ENCODE results near the gene CSNK1G3.

Gene CSNK1G3

GRCh38 chr5:123585871-123586270 is 73.9 kb downstream of the CSNK1G3 start:
- no peak for DNase-seq (ENCODE audit: low spot score)
- H3K9me3 ChIP-seq (ENCODE audit: severe bottlenecking) = no peaks in the 10 kb centered on the region
- H3K27me3 ChIP-seq (ENCODE audit: insufficient read depth, poor library complexity, severe bottlenecking) = no peaks in the 10 kb centered on the region
- no peak overlapping the region for H3K4me3 ChIP-seq (ENCODE audit: severe bottlenecking)
- no peak for TF ChIP-seq CTCF (IDR thresholded peaks at IDR 0.05; ENCODE audit: poor library complexity, severe bottlenecking)
- no peak overlapping the region for H3K27ac ChIP-seq (ENCODE audit: poor library complexity, severe bottlenecking)
- H3K36me3 ChIP-seq (ENCODE audit: low read depth) = peaks cover 52% of the 10 kb centered on the region
- ATAC-seq (ENCODE audit: low read depth) = no peak
- peaks cover 6% of the 10 kb centered on the region for H3K4me1 ChIP-seq (ENCODE audit: insufficient read depth, poor library complexity, severe bottlenecking)

GRCh38 chr5:123594434-123594833 is 82.5 kb downstream of the CSNK1G3 start:
- Histone ChIP-seq H3K27me3 (ENCODE audit: insufficient read depth, poor library complexity, severe bottlenecking) (no peaks in the 10 kb centered on the region), H3K4me3 (ENCODE audit: severe bottlenecking) (no peak overlapping the region), H3K27ac (ENCODE audit: poor library complexity, severe bottlenecking) (no peak overlapping the region), H3K36me3 (ENCODE audit: low read depth) (peaks cover 82% of the 10 kb centered on the region), H3K9me3 (ENCODE audit: severe bottlenecking) (no peaks in the 10 kb centered on the region), H3K4me1 (ENCODE audit: insufficient read depth, poor library complexity, severe bottlenecking) (no peaks in the 10 kb centered on the region)
- DNase-seq (ENCODE audit: low spot score) (no peak), ATAC-seq (ENCODE audit: low read depth) (no peak)
- no peak for TF ChIP-seq CTCF (IDR thresholded peaks at IDR 0.05; ENCODE audit: poor library complexity, severe bottlenecking)

GRCh38 chr5:123597018-123597417 is 85.0 kb downstream of the CSNK1G3 start:
- no peak for TF ChIP-seq CTCF (IDR thresholded peaks at IDR 0.05; ENCODE audit: poor library complexity, severe bottlenecking)
- Histone ChIP-seq H3K4me1 (ENCODE audit: insufficient read depth, poor library complexity, severe bottlenecking) (no peaks in the 10 kb centered on the region), H3K27me3 (ENCODE audit: insufficient read depth, poor library complexity, severe bottlenecking) (no peaks in the 10 kb centered on the region), H3K9me3 (ENCODE audit: severe bottlenecking) (no peaks in the 10 kb centered on the region), H3K27ac (ENCODE audit: poor library complexity, severe bottlenecking) (no peak overlapping the region), H3K36me3 (ENCODE audit: low read depth) (peaks cover 56% of the 10 kb centered on the region), H3K4me3 (ENCODE audit: severe bottlenecking) (no peak overlapping the region)
- no peak for DNase-seq (ENCODE audit: low spot score)
- ATAC-seq (ENCODE audit: low read depth) = no peak

- DNase-seq (ENCODE audit: low spot score) (no peak), ATAC-seq (ENCODE audit: low read depth) (no peak)
- H3K36me3 ChIP-seq (ENCODE audit: low read depth) = peaks cover 45% of the 10 kb centered on the region
- H3K27me3 ChIP-seq (ENCODE audit: insufficient read depth, poor library complexity, severe bottlenecking) = no peaks in the 10 kb centered on the region
- H3K9me3 ChIP-seq (ENCODE audit: severe bottlenecking) = no peaks in the 10 kb centered on the region
- H3K4me1 ChIP-seq (ENCODE audit: insufficient read depth, poor library complexity, severe bottlenecking) = no peaks in the 10 kb centered on the region
- no peak overlapping the region for H3K27ac ChIP-seq (ENCODE audit: poor library complexity, severe bottlenecking)
- no peak overlapping the region for H3K4me3 ChIP-seq (ENCODE audit: severe bottlenecking)
- no peak for TF ChIP-seq CTCF (IDR thresholded peaks at IDR 0.05; ENCODE audit: poor library complexity, severe bottlenecking)
Observed at GRCh38 chr5:123598028-123598689, 86.2 kb downstream of the CSNK1G3 start.

GRCh38 chr5:123599171-123599570 is 87.2 kb downstream of the CSNK1G3 start:
- Histone ChIP-seq H3K9me3 (ENCODE audit: severe bottlenecking) (no peaks in the 10 kb centered on the region), H3K27ac (ENCODE audit: poor library complexity, severe bottlenecking) (no peak overlapping the region), H3K4me3 (ENCODE audit: severe bottlenecking) (no peak overlapping the region), H3K27me3 (ENCODE audit: insufficient read depth, poor library complexity, severe bottlenecking) (no peaks in the 10 kb centered on the region), H3K36me3 (ENCODE audit: low read depth) (peaks cover 45% of the 10 kb centered on the region), H3K4me1 (ENCODE audit: insufficient read depth, poor library complexity, severe bottlenecking) (no peaks in the 10 kb centered on the region)
- no peak for TF ChIP-seq CTCF (IDR thresholded peaks at IDR 0.05; ENCODE audit: poor library complexity, severe bottlenecking)
- ATAC-seq (ENCODE audit: low read depth) (no peak), DNase-seq (ENCODE audit: low spot score) (no peak)

Measured in RWPE2 (cell line).